Testis (tissue), 2 donors: ENCODE results near the gene MBNL3.

Experiments used
- CTCF ChIP-seq, 3 experiments: fragments of 450-650 bp in 2 of 3; fragments of 200-600 bp in 1 of 3; sonication (generic) in 1 of 3; IDR thresholded peaks; one replicate each; pipeline ENCODE4 v1.5.1; 2016 to 2019; ENCODE audit warnings: antibody characterized with exemption in 3 of 3, mild to moderate bottlenecking in 2 of 3, moderate library complexity in 1 of 3
- POLR2A ChIP-seq: fragments of 450-650 bp; IDR thresholded peaks from one replicate; pipeline ENCODE4 v1.6.1; 2017; ENCODE audit warnings: antibody characterized with exemption, mild to moderate bottlenecking, moderate library complexity

DNA sequence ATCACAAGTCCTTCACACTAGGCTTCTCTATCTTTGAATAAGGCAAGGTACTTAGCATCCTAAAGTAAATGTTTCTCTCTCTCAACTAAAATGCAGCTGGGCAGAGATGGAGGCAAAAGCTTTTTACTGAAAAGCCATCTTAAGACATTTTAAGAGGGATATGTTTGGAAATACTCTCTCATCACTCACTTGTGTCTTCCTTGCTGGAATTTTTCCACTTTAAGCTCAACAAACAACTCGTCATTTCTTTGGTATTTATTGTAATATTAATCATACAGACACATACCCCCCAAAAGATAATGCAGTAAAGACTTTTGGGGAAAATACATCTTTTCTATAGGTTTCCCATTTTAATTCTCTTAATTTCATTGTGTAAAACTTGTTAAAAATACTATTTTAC, 16.4 kb downstream of the MBNL3 start:
- TF ChIP-seq CTCF (IDR thresholded peaks at IDR 0.05) = no peak
- no peak for TF ChIP-seq POLR2A
